Heart left ventricle (tissue), 16 donors: ENCODE measurements around the gene LHX4. TPM values are rescaled to one million over a fixed set of nuclear protein-coding genes. Genes with fewer than 3 reads are reported as not detected.

Experiments
- ATAC-seq, 4 donors: fragments of 200-7000 bp; cut with Tn5 transposase; one replicate each; pipeline ENCODE4 v1.9.1; 2020 to 2022; ENCODE audit warnings: moderate library complexity in 4 of 4, mild to moderate bottlenecking in 3 of 4, moderate number of reproducible peaks in 1 of 4
- DNase-seq, 5 donors: peaks; one replicate each; pipeline ENCODE4 v3.0.0-alpha.2; 2020
- H3K27ac ChIP-seq, 12 donors: fragments of 200-600 bp; sonication (generic) in 4 of 12; one replicate each; pipeline versions ENCODE4 v1.5.0 to v1.8.0; 2016 to 2022; ENCODE audit warnings: mild to moderate bottlenecking in 2 of 12
- H3K27me3 ChIP-seq, 9 donors: fragments of 200-600 bp; sonication (generic) in 2 of 9; one replicate each; pipeline versions ENCODE4 v1.5.1 to v1.8.0; 2016 to 2022; ENCODE audit warnings: mild to moderate bottlenecking in 3 of 9
- H3K36me3 ChIP-seq, 9 donors: fragments of 200-600 bp; sonication (generic) in 2 of 9; one replicate each; pipeline versions ENCODE4 v1.5.0 to v1.8.0; 2018 to 2022; ENCODE audit warnings: mild to moderate bottlenecking in 2 of 9
- H3K4me1 ChIP-seq, 12 donors: fragments of 200-600 bp; sonication (generic) in 4 of 12; one replicate each; pipeline versions ENCODE4 v1.5.0 to v1.8.0; 2016 to 2022; ENCODE audit warnings: mild to moderate bottlenecking in 3 of 12
- H3K4me3 ChIP-seq, 12 donors: fragments of 200-600 bp; sonication (generic) in 4 of 12; one replicate each; pipeline versions ENCODE4 v1.5.0 to v1.8.0; 2017 to 2022; ENCODE audit warnings: mild to moderate bottlenecking in 9 of 12, moderate library complexity in 4 of 12
- H3K9me3 ChIP-seq, 12 donors: fragments of 200-600 bp; sonication (generic) in 4 of 12; one replicate each; pipeline versions ENCODE4 v1.5.0 to v1.8.0; 2016 to 2022; ENCODE audit warnings: mild to moderate bottlenecking in 1 of 12
- POLR2A ChIP-seq, 2 donors: fragments of 450-650 bp; IDR thresholded peaks; one replicate each; pipeline ENCODE4 v1.6.1; 2017; ENCODE audit warnings: antibody characterized with exemption in 2 of 2, mild to moderate bottlenecking in 2 of 2, moderate library complexity in 2 of 2
- WGBS, 4 donors: extraction: QIAGEN DNeasy Blood & Tissue Kit in 2 of 4; methylation state at CpG; one replicate each; pipeline versions ENCODE4 v1.1.5 to v1.1.7; 2013 to 2018; 5-methylcytosine and 5-hydroxymethylcytosine counted together
- intact Hi-C, 10 donors: fragments of 100-400 bp; cut with DNase I; formaldehyde crosslinking; loops; one replicate each; pipeline versions ENCODE4 v1.11.1 to v1.14.2; 2022
- polyA plus RNA-seq, 2 donors: library from polyadenylated mRNA; stranded (reverse); fragments of 200-250 nt; gene quantifications; one replicate each; pipeline ENCODE4 v1.2.3, GENCODE V29; 2013
- total RNA-seq, 9 donors: library from RNA; depleted of rRNA in 2 of 9; stranded (reverse); fragments of >200 nt in 2 of 9; fragmentation: NEBNext Ultra II Directional in 3 of 9; extraction: Animal tissue kit (Norgen Biotek cat#: 25700) in 3 of 9; gene quantifications; one replicate each; pipeline versions ENCODE4 v1.1.0 to v1.2.4, GENCODE V29; 2016 to 2023
- TF ChIP-seq, protein P1 (sequence below), 12 donors: fragments of 200-600 bp; sonication (generic) in 4 of 12; IDR thresholded peaks; one replicate each; pipeline versions ENCODE4 v1.5.0 to v1.8.0; 2018 to 2022; ENCODE audit warnings: antibody characterized with exemption in 12 of 12, mild to moderate bottlenecking in 5 of 12
- donor health status: ischemic (EF 13 %, LVEDD 7.1; RV severe dilation, severe dysfunction).
- donor health status: healthy with polysubstance abuse.
- donor health status: DM: no; HTN: yes; CAD: no.
- donor health status: DM: no; HTN: no; CAD: no.
- donor health status: ischemic (EF 25% LVEDD 6.9; RV normal size, moderate dysfunction).
- donor health status: ischemic (EF 25% LVEDD 5.7; RV mildly dilated, moderate dysfunction).
- donor health status: healthy.
- donor health status: DM: yes; HTN: yes; CAD: no.
- donor health status: ischemic (EF 35%, LVEDD 5.7; RV mildly dilated, moderate dysfunction).
- donor health status: nonischemic (EF 11% LVEDD 7.7; RV severe dilation, severe dysfunction).
- donor health status: DM: yes; HTN: yes; CAD: no.
- donor health status: PGD.
- donor health status: ischemic (EF 29% LVEDD 5.4; RV normal size, mild dysfunction).
- donor health status: nonischemic (EF 23%, LVEDD 6.1; RV moderate dilation, normal function).

Gene LHX4
- total and polyA plus RNA-seq, 11 donors = not detected

DNA sequence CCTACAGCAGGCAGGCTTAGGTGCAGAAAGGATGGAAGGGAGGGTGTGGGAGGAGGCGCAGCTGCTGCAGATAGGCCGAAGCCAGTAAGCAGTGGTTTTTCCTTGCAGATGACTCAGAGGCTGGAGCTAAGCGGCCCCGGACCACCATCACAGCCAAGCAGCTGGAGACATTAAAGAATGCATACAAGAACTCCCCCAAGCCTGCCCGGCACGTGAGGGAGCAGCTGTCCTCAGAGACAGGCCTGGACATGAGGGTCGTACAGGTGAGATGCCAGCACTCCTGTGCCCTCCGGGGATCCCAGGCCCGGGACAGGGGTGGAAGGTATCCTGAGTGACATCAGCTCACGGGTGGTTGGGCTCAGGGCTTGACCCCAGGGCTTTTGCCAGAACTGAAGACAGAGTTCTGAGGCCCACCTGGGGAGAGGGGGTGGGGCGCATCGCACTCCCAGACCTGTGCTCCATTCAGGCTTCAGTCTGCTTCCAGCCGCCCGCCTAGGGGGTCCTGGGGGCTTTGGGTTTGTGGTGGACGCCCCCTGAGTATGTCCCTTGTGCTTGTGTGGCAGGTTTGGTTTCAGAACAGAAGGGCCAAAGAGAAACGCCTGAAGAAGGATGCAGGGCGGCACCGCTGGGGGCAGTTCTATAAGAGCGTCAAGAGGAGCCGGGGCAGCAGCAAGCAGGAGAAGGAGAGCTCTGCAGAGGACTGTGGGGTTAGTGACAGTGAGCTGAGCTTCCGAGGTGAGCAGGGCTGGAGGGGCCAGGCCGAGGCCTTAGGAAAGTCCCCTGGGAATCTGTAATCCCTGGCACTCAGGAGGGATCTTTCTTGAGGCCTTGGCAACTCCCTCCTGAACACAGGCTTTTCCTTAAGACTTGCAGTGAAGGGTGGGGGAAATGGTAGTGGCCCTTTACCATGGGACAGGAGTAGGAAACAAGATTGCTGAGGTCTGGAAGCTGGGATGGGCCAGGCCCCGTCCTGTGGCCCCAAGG, 41.5 kb downstream of the LHX4 start:
- no peak overlapping the region for H3K27ac ChIP-seq
- no peaks in the 10 kb centered on the region for H3K9me3 ChIP-seq
- no peak overlapping the region for H3K4me3 ChIP-seq
- peak in 2 of 5 donors; percentile 16 to 42 for DNase-seq
- H3K4me1 ChIP-seq = peaks cover 0 to 9% (median 0%) of the 10 kb centered on the region in 12 donors
- TF ChIP-seq POLR2A (IDR thresholded peaks at IDR 0.05) = no peak
- TF ChIP-seq, protein P1, sequence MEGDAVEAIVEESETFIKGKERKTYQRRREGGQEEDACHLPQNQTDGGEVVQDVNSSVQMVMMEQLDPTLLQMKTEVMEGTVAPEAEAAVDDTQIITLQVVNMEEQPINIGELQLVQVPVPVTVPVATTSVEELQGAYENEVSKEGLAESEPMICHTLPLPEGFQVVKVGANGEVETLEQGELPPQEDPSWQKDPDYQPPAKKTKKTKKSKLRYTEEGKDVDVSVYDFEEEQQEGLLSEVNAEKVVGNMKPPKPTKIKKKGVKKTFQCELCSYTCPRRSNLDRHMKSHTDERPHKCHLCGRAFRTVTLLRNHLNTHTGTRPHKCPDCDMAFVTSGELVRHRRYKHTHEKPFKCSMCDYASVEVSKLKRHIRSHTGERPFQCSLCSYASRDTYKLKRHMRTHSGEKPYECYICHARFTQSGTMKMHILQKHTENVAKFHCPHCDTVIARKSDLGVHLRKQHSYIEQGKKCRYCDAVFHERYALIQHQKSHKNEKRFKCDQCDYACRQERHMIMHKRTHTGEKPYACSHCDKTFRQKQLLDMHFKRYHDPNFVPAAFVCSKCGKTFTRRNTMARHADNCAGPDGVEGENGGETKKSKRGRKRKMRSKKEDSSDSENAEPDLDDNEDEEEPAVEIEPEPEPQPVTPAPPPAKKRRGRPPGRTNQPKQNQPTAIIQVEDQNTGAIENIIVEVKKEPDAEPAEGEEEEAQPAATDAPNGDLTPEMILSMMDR (IDR thresholded peaks at IDR 0.05) = no peak
- peak in 3 of 4 donors; percentile 23 to 76 (median 23) for ATAC-seq
- H3K27me3 ChIP-seq = no peaks in the 10 kb centered on the region
- peaks cover 0 to 18% (median 0%) of the 10 kb centered on the region in 9 donors for H3K36me3 ChIP-seq
- WGBS, 4 donors = 78 to 86% (median 81%) methylated on average over 19 to 23 of the region's 23 CpGs
- intact Hi-C loops = no loop called here

DNA sequence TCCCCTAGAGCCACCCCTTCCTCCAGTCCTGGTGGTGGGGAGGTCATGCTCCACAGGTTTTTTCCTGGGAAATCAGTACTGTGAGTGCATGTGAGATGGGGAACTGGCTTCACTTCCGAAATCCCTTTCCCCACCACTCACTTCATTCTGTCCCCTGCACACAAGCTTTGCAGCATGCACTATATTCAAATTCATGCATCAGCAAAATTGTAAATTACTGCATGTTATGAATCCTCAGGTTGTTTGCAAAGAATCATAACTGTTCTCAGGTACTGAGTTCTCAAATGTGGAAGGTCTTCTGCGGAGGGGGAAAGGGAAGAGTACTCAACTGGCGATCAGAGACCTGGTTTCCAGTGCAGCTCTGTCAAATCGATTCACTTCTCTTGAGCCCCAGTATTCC, 42.3 kb downstream of the LHX4 start:
- Histone ChIP-seq H3K4me1 (peaks cover 0 to 18% (median 0%) of the 10 kb centered on the region in 12 donors), H3K9me3 (no peaks in the 10 kb centered on the region), H3K4me3 (no peak overlapping the region), H3K27ac (no peak overlapping the region), H3K36me3 (peaks cover 0 to 18% (median 0%) of the 10 kb centered on the region in 9 donors), H3K27me3 (no peaks in the 10 kb centered on the region)
- WGBS, 4 donors = 88 to 98% (median 96%) methylated on average over 4 of the region's 4 CpGs
- DNase-seq (no peak), ATAC-seq (no peak)
- intact Hi-C loops = no loop called here
- TF ChIP-seq, protein P1 (IDR thresholded peaks at IDR 0.05) = no peak
- no peak for TF ChIP-seq POLR2A (IDR thresholded peaks at IDR 0.05)

DNA sequence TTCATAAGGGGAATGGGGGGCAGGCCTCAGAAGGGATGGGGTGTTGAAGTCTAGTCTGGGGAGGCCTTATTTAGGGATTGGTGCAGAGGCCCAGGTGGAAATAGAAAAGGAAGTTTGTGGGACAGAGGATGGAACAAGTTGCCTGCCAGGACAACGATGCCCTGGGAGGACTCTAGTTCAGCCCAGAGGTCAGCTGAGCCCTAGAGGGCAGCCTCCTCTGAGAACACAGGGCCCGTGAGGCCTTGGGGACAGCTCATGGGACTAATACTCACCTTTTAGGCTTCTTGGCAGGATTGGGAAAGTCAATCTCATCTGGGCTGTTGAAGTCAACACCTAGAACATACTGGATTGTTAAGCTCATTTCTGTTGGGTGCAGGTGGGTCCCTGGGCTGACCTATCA, 43.0 kb downstream of the LHX4 start:
- no peak for ATAC-seq

DNA sequence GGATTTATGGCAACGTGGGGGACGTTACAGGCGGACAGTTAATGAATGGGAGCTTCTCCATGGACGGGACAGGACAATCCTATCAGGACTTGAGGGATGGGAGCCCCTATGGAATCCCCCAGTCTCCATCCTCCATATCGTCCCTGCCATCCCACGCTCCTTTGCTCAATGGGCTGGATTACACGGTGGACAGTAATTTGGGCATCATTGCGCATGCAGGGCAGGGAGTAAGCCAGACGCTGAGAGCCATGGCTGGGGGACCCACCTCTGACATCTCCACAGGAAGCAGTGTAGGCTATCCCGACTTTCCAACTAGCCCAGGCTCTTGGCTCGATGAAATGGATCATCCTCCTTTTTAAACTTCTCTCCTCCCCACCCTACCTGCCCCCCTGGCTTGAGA, 44.2 kb downstream of the LHX4 start:
- no peak overlapping the region for H3K4me3 ChIP-seq
- H3K9me3 ChIP-seq = no peaks in the 10 kb centered on the region
- intact Hi-C loops = no loop called here
- ATAC-seq (no peak), DNase-seq (no peak)
- H3K27me3 ChIP-seq = no peaks in the 10 kb centered on the region
- no peak overlapping the region for H3K27ac ChIP-seq
- peaks cover 0 to 30% (median 0%) of the 10 kb centered on the region in 12 donors for H3K4me1 ChIP-seq
- 94 to 98% (median 97%) methylated on average over 11 of the region's 11 CpGs for WGBS, 4 donors
- peaks cover 0 to 19% (median 0%) of the 10 kb centered on the region in 9 donors for H3K36me3 ChIP-seq
- no peak for TF ChIP-seq POLR2A (IDR thresholded peaks at IDR 0.05)
- TF ChIP-seq, protein P1 (IDR thresholded peaks at IDR 0.05) = no peak

More for the DNA sequence above, 43.0 kb downstream of the LHX4 start:
- intact Hi-C loops = no loop called here
- H3K27ac ChIP-seq = no peak overlapping the region
- 94 to 100% (median 97%) methylated on average over 2 of the region's 2 CpGs for WGBS, 4 donors
- no peak for DNase-seq
- H3K36me3 ChIP-seq = peaks cover 0 to 18% (median 0%) of the 10 kb centered on the region in 9 donors
- no peak for TF ChIP-seq POLR2A (IDR thresholded peaks at IDR 0.05)
- TF ChIP-seq, protein P1 (IDR thresholded peaks at IDR 0.05) = no peak
- H3K27me3 ChIP-seq = no peaks in the 10 kb centered on the region
- no peaks in the 10 kb centered on the region for H3K9me3 ChIP-seq
- H3K4me3 ChIP-seq = no peak overlapping the region
- peaks cover 0 to 24% (median 0%) of the 10 kb centered on the region in 12 donors for H3K4me1 ChIP-seq
